GM12878 (cell line): ENCODE data around the gene STK26.

Experiments
- CHD2 ChIP-seq: IDR thresholded peaks from 2 replicates; pipeline ENCODE4 v1.6.1; 2011; ENCODE audit warnings: low read depth, low read length, improper control_type of control experiment, borderline replicate concordance
- POLR2AphosphoS2 ChIP-seq: IDR thresholded peaks from 2 replicates; pipeline ENCODE4 v1.6.1; 2011; ENCODE audit warnings: low read depth, mild to moderate bottlenecking, low read length, improper control_type of control experiment, moderate library complexity

DNA sequence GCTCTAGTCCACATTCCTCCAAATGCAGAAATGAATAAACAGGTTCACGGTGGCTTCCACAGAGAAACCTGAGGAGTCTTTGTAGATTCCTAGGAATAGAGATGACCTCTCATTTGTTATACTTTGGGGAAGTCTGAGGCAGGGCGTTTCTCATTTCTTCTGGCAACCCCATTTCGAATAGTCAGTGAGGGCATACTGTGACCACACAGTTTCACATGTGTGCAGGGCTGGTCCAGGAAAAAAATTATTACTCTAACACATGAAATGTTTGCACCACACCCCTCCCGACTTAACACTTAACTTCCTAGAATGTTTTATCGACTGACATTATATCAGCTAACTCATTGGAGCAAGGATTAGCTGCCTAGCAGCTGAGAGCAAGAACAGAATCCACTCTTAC is 92.7 kb downstream of the STK26 start:
- TF ChIP-seq POLR2AphosphoS2 (no peak), CHD2 (no peak)
